GM21529 (cell line): ENCODE measurements around the gene TBC1D2.
"Not testable (repeated sequence)": the region's sequence is repeated elsewhere in the genome, so short reads cannot be mapped to it uniquely, and the experiment has no call there.

Experiments
- ATAC-seq: cut with Tn5 transposase; IDR thresholded peaks from one replicate; pipeline ENCODE4 v1.9.1; 2021; ENCODE audit not compliant: unreplicated experiment

Gene TBC1D2, protein sequence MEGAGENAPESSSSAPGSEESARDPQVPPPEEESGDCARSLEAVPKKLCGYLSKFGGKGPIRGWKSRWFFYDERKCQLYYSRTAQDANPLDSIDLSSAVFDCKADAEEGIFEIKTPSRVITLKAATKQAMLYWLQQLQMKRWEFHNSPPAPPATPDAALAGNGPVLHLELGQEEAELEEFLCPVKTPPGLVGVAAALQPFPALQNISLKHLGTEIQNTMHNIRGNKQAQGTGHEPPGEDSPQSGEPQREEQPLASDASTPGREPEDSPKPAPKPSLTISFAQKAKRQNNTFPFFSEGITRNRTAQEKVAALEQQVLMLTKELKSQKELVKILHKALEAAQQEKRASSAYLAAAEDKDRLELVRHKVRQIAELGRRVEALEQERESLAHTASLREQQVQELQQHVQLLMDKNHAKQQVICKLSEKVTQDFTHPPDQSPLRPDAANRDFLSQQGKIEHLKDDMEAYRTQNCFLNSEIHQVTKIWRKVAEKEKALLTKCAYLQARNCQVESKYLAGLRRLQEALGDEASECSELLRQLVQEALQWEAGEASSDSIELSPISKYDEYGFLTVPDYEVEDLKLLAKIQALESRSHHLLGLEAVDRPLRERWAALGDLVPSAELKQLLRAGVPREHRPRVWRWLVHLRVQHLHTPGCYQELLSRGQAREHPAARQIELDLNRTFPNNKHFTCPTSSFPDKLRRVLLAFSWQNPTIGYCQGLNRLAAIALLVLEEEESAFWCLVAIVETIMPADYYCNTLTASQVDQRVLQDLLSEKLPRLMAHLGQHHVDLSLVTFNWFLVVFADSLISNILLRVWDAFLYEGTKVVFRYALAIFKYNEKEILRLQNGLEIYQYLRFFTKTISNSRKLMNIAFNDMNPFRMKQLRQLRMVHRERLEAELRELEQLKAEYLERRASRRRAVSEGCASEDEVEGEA

DNA sequence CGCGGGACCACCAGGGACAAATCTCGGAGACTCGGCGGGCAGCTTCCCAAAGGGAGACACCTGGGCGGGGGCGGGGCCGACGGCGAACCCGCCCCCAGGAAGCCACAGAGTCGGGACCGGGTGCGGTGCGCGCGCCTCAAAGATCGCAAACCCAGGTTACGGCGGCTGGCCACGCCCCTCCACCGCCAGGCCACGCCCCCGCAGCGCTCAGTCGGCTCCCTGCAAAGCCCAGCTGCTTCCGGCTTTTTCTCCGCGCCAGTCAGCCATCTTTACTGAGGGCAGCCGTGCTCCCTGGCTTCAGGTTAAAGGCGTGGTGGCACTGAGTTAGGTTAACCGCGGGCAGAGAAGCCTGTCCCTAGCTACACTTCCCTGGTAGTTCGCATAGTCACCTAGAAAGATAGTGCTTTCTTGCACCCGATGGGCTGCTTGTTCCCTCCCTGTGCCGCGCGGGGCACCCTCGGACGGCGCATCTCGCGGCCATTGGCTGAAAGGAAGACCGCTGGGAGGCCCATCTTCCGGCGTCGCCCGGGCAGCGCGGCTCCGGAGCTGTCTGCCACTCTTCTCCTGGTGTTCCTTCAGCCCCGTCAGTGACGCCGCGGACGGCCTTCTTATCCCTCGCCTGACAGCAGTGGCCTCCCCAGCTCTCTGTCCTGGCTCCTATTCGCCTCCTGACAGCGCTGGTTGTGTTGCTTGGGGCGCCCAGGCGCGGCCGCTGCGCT lies at the start of gene TBC1D2:
Gene TBC1D2 (minus strand): TSS at position 72 of the 719 bp plus-strand sequence. CDS start 108 bp downstream, outside the sequence.
- peak; percentile 86 for ATAC-seq

DNA sequence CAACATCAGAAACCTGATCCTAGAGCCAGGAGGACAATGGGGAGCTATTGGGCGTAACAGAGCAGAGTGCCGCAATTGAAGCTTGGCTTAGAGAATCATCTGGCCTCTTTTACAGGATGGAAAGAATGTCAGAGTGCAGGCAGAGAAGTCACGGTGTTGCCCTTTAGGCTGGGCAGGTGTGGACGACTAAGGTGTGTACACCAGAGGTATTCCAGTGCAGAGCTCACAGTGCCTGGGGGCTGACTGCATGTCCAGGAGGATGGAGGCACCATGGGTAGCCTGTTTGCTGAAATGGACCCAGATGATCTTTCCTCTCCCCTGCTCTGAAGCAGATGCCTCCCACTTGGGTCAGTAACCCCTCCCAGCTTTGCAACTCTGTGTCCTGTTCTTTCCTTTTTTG lies 48.9 kb upstream of the TBC1D2 start:
- no peak for ATAC-seq

DNA sequence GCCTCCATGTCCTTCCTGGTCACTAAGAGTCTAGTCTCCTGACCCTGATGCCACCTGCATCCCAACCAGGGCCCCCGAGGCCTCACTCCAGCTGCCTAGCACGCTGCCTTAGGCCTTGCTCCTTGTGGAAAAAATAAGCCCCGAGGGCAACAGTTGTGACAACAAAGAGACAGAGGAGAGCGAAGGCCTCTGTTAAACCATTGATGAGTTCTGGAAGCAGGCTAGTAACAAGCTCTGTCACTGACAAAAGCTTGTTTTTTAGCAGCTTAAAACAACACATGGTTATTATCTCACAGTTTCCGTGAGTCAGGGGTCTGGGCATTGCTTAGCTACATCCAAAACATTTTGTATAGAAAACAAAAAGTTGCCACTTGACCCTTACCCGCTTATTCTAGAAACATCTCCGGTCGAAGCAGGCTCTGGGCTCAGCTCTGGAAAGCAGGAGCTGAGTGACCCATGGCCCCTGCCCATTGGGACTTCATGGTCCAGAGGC lies 48.2 kb upstream of the TBC1D2 start:
- no peak for ATAC-seq

DNA sequence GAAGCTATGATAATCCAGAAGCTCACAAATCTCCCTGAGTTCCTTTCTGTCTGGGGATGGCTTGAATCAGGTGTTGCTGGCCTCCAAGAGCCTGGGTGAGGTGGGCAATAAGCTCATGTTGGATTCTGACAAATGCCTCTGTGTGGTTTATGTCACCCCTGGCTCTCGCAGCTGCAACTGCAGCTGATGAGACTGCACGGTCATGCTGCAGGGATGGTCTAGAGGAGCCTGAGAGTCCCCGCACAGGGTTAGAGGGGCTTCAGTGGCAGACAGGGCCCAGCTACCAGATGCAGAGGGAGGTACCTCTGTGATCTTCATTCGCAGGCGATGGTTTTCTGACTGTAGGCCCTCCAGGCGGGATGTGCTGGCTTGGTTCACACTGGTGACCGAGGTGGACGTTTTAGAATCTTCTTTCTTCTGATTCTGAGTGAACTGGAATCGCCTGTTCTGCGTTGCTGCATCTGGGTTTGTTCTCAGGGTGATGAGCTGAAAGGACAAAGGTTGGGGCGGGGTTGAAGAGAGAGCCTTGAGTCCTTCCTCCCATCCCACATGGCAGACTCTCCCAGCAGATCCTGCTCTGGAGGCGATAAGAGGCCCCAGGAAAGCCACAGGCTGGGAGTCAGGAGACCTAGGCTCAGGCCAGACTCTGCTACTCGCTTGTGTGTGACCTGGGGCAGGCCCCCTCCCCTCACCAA lies 47.6 kb upstream of the TBC1D2 start:
- ATAC-seq = no peak

DNA sequence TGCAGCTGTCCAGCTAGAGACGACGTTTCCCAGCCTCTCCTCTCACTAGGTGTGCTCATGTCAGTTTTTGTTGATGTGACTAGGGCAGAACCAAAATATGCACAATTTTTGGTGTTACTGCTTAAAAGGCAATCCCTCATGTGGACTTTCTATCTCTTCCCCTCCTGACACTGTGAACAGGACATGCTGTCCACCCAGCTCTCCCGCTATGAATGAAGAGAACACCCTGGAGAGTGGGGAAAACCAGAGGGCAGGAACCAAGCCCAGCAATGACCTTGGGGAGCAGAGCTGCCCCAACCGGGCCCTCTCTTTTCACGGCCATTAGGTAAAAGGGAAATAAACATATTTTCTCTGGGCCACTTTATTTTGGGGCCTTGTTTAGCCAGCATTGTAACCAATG lies 46.7 kb upstream of the TBC1D2 start:
- no peak for ATAC-seq

DNA sequence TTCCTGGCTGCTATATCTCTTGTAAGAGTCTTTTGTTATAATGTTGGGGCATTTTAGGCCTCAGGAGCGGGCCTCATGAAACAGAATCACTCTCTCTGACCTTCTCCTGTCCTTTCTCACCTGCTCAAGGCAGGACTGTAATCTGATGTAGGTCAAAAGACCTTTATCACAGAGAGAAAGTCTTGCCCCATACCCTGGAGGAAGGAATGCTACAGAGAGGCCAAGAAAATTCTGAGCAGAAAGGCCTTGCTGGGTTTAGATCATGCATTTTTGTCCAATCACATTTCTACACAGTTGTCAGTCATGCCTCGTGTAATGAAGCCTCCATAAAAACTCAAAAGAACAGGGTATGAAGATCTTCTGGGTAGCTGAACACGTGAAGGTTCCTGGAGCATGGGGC lies 45.2 kb upstream of the TBC1D2 start:
- no peak for ATAC-seq

DNA sequence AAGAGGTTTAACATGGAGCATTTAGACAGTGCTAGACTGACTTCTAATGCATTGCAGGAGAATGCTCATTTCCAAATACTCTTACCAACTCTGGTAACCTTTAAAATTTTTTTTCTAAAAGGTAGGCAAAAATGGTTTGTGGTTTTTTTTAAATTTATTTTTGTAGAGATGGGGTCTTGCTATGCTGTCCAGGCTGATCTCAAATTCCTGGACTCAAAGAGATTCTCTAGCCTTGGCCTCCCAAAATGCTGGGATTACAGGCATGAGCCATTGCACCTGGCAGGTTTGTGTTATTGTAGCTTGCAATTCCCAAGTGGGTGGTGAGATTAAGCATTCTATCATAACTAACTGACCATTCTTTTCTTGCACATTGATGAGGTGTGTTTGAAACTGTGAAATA lies 43.0 kb upstream of the TBC1D2 start:
- ATAC-seq = no peak

DNA sequence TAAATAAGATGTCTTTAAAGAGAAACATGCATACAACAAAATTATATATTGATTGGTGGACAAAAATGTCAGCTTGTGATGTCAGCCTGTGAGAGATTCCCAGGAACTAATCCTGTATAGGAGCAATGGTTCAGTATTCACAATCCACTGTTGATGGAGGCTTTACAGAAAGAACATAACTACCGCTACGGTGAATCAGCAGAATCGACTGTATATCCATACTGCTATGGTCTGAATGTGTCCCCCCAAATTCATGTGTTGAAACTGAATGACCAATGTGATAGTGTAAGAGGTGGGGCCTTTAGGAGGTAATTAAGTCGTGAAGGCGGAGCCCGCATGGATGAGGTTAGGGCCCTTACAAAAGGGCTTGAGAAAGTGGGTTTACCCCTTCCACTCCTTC lies 40.4 kb upstream of the TBC1D2 start:
- no peak for ATAC-seq

DNA sequence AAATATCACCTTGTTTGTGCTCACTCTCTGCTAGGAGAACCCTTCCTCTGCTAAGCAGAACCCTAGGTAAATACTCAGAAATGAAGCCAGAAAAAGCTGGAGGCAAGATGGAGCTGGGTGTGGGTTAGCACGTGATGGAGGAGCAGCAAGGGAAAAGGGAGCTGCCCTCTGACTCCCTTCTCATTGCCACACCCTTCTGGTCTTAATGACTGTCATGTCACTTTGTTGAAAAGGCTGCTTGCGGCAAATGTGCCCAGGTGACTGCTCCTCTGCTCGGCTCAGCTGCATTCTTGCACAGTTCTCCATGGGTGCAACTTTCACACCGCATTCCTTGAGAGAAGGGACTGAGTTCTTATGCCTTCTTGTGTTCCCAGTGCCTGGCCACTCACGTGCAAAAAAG lies 36.4 kb upstream of the TBC1D2 start:
- no peak for ATAC-seq

DNA sequence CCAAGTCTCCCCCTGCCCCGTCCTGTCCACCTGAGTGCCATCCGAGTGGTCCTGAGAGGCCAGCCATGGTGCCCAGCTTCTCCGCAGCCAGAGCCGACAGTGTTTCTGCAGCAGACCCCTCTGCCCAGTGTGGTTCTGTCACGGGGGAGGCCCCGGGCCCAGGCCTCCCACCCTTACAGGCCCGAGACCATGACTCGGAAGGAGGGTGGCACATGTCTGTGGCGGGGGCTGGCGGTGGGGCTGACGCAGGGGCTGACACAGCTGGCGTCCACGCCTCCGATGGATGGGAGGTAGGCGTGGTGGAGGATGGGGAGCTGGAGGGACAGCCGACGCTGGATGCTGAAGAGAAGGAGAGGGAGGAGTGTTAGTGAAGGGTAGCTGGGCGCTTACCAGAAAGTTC lies 35.0 kb upstream of the TBC1D2 start:
- ATAC-seq = no peak

DNA sequence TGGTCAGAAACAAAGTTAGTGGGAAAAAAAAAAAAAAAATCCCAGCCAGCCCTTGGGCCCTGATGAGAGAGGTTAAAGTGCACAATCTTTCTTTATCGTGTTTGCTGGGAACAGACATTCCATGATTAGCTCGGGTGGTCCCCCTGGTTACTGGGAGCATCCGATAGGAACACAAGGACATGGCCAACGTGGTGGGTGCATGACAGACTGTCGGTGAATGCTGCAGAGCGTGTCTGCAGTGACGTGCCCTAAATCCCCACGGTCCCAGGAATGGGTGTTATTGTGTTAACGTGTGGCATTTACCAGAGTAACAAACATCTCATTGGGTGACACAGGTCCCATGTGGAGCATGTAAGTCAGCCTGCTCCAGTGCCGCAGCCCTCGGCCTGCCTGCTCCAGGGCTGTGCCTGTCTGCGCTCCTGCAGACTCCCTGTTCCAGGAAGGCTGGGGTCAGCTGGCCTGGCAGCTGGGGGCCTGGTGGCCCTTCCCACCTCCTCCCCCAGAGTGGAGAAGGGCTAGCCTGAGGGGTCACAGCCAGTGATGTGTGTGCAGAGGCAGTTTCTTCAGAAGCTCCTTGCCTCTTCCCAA lies 34.3 kb upstream of the TBC1D2 start:
- no peak for ATAC-seq

DNA sequence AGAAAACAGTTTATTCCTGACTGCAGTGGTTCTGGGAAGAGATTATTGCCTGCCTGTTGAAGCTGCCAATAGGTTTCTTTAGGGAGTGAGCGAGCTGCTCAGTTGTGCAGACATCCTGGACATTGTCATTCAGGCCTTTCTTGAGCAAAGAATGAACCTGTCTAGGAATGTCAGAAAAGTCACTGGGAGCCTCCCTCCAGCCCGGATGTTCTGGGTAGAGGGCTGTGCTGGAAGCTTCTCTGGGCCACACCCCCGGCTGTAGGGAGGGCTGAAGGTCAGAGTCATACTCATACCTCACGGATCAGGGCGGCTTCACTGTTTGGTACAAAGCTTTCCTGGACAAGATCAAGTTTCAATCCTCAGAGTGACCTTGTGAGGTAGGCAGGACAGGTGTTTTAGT lies 33.4 kb upstream of the TBC1D2 start:
- no peak for ATAC-seq

DNA sequence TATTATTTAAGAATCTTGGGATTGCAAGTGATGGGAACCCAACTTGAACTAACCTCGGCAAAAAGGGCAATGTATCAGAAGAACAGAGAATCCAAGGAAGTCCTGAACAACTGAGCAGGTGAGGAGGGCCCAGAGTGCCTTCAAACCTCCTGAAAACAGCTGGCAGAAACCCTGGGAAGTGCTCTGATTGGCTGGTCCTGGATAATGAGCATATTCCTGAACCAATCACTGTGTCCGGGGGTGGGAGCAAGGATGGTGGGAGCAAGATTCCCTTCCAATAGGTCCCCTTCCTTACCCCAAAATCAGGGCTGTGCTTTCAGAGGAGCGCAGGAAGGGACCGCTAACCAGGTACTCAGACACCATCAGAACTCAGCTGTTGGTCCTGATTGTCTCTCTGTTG lies 31.9 kb upstream of the TBC1D2 start:
- ATAC-seq = no peak

DNA sequence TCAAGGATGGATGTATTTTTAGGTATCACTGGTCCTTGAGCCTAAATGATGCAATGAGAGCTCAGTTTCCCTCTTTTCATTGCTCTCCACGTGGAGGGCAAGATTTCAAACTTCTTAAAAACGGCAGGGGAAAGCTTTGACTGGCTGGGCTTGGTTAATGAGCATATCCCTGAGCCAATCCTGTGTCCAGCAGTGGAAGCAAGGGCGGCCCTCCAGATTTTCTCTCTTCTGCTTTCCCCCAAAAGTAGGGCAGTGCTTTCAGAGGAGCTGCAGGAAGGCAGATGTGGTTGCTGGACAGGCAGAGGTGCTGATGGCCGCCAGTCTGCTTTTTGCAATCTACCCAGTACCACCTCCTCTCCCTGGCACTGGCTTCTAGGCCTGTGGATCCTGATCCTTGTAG lies 30.0 kb upstream of the TBC1D2 start:
- ATAC-seq = no peak

DNA sequence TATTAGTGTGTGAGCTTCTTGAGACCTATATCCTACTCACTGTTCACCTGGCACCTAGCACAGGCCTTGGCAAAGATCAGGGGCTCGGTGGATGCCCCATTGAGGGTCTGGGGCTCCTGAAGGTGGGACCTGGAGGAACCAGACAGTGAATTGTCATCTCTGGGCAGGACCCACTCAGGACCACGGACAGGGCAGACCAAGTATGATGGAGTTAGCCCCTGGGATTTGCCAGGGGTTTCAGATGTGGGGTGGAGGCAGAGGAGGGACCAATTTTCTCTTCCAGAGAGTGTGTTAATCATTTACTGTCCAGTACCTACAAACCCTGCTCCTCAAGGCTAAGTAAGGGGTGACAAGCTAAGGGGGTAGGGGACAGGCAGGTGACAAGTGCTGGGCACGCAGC lies 29.3 kb upstream of the TBC1D2 start:
- no peak for ATAC-seq

DNA sequence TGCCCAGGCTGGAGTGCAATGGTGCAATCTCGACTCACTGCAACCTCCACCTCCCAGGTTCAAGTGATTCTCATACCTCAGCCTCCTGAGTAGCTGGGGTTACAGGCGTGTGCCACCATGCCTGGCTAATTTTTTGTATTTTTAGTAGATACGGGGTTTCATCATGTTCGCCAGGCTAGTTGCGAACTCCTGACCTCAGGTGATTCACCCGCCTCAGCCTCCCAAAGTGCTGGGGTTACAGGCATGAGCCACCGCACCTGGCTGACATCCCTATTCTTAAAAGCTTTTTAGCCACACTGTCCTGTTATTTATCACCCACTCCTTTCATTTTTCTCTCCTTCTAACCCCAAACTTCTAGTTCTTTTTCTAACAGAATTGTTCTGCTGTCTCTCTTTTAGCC lies 27.7 kb upstream of the TBC1D2 start:
- not testable (repeated sequence) for ATAC-seq

DNA sequence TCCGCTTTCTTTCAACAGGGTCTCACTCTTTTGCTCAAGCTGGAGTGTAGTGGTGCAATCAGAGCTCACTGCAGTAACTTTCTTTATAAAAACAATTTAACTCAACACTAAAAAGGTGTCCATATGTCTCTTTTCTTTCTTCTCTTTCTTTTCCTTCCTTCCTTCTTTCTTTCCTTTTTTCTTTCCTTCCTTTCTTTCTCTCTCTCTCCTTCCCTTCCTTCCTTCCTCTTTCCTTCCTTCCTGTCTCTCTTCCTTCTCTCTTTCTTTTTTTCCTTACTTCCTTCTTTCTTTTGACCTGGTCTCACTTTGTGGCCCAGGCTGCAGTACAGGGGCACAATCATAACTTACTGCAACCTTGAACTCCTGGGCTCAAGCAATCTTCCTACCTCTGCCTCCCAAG lies 25.8 kb upstream of the TBC1D2 start:
- ATAC-seq = no peak

DNA sequence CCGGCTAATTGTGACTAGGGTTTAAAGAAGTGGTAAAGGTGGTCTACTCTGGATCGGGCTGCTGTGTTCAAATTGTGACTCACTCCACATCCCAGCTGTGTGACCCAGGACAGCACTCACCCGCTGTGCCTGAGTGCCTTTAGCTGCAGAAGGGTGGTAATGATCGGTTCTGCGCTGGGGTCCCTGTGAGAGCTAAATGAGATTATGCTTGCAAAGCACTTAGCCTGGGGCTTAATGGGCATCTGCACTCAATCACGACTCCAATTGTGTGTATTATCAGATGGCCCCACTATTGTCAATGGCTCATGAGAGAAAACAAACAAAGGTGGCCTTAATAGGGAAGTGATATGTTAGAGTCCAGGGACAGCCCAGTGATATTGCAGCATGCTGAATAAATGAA lies 25.1 kb upstream of the TBC1D2 start:
- ATAC-seq = no peak

DNA sequence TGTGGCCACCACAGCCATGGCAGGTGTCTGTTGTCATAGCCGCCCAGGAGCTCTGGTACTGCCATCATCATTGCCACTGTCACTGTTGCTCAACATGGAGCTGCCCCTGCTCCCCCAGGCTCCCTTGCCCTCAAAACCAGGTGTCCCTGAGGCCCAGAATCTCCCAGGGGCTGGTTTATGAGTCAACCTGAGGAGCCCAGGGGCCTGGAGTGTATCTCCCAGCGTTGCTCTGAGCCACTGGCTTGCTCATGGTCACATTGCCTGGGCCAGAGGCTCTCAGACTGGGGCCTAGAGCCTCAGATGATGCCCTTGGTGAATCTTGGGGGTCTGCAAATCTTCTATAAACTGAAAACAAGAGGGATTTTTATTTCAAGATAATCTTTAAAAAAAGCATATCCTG lies 24.7 kb upstream of the TBC1D2 start:
- ATAC-seq = no peak

DNA sequence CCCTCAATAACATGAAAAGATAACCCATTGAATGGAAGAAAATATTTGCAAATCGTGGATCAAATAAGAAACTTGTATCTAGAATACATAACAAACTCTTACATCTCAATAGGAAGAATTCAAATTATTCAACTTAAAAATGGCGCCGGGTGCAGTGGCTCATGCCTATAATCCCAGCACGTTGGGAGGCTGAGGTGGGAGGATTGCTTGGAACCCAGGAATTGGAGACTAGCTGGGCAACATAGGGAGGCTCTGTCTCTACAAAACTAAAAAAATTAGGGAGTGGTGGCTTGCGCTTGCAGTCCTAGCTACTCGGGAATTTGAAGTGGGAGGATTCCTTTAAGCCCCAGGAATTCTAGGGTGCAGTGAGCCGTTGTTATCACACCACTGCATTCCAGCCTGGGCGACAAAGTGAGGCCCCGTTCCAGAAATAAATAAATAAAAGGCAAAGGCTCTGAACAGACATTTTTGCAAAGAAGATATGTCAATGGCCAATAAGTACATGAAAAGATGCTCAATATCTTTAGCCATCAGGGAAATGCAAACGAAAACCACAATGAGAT lies 21.5 kb upstream of the TBC1D2 start:
- ATAC-seq = no peak
